K562 (cell line): ENCODE data around the gene NAV2. TPM values are rescaled to one million over a fixed set of nuclear protein-coding genes. Genes with fewer than 3 reads are reported as not detected.

Experiments used
- ATAC-seq: fragments of 200-7000 bp; cut with Tn5 transposase; 3 replicates; pipeline ENCODE4 v1.9.1; 2020; ENCODE audit warnings: moderate library complexity
- BruUV-seq: library from RNA; stranded (reverse); fragments of 400-500 nt; replicated peaks from 2 replicates; lab custom pipeline; 2021; lab: Mats Ljungman, UMichigan
- CTCF ChIA-PET: fragments of 300-600 bp; formaldehyde crosslinking; extraction: SDS; loops from one replicate; lab custom pipeline; 2021; ENCODE audit warnings: low intra/inter-chr PET ratio; lab: Yijun Ruan, JAX
- POLR2A ChIA-PET: fragments of 300-600, 350-650 bp; sonication (Branson Sonifier 250); formaldehyde crosslinking; extraction: SDS; loops from one replicate; lab custom pipeline; 2021; ENCODE audit warnings: antibody characterized with exemption, inconsistent platforms; lab: Yijun Ruan, JAX
- DNase-seq, 4 experiments: peaks; one replicate each; pipeline versions ENCODE4 v3.0.0 to v3.0.0-alpha.2; 2011 to 2018; ENCODE audit warnings: low spot score in 3 of 4, mixed read lengths in 3 of 4; ENCODE audit errors: extremely low read depth in 1 of 4
- FAIRE-seq: peaks from 2 replicates; lab custom pipeline; 2011; peaks lifted over from hg19 to GRCh38; lab: Jason Lieb, UNC
- H2AFZ ChIP-seq: 2 replicates; pipeline ENCODE4 v1.6.0; 2011; ENCODE audit warnings: low read depth, low read length, control low read depth, inconsistent platforms
- H3K27ac ChIP-seq: fragments of 200-600 bp; 3 replicates; pipeline ENCODE4 v1.8.0; 2011; ENCODE audit warnings: low read depth, mild to moderate bottlenecking, control low read depth, inconsistent platforms, low read length, moderate library complexity, mixed read lengths; ENCODE audit errors: extremely low read depth
- H3K27me3 ChIP-seq, 2 experiments: fragments of 300-600 bp in 1 of 2; 2 replicates in 1 of 2; 3 replicates in 1 of 2; pipeline versions ENCODE4 v1.6.0 to v1.8.0; 2011; ENCODE audit warnings: inconsistent platforms in 2 of 2, low read length in 2 of 2, mild to moderate bottlenecking in 1 of 2, mixed read lengths in 1 of 2, moderate library complexity in 1 of 2; ENCODE audit not compliant: control insufficient read depth in 2 of 2, insufficient read depth in 2 of 2
- H3K36me3 ChIP-seq: fragments of 300-600 bp; 3 replicates; pipeline ENCODE4 v1.8.0; 2011; ENCODE audit warnings: mild to moderate bottlenecking, low read length, inconsistent platforms; ENCODE audit not compliant: control insufficient read depth, insufficient read depth
- H3K4me1 ChIP-seq, 2 experiments: fragments of 200-600 bp in 1 of 2; replicated peaks in 1 of 2; 2 replicates in 1 of 2; 3 replicates in 1 of 2; pipeline versions ENCODE4 v1.5.1 to v1.8.0; 2011; ENCODE audit warnings: inconsistent platforms in 2 of 2, low read length in 2 of 2, mild to moderate bottlenecking in 1 of 2, mixed read lengths in 1 of 2, moderate library complexity in 1 of 2; ENCODE audit not compliant: control insufficient read depth in 2 of 2, insufficient read depth in 2 of 2
- H3K4me2 ChIP-seq: 2 replicates; pipeline ENCODE4 v1.6.1; 2011; ENCODE audit warnings: low read length, control low read depth, inconsistent platforms, mixed read lengths; ENCODE audit not compliant: insufficient read depth
- H3K4me3 ChIP-seq: fragments of 200-600 bp; sonication (generic), shearing (Covaris generic); 2 replicates; pipeline ENCODE4 v1.5.1; 2016; ENCODE audit warnings: control low read depth, inconsistent platforms
- H3K79me2 ChIP-seq: fragments of 200-600 bp; 3 replicates; pipeline ENCODE4 v1.8.0; 2011; ENCODE audit warnings: low read length, inconsistent platforms; ENCODE audit not compliant: control insufficient read depth, insufficient read depth
- H3K9ac ChIP-seq, 2 experiments: 2 replicates each; pipeline versions ENCODE4 v1.6.0 to v1.6.1; 2011; ENCODE audit warnings: low read depth in 2 of 2, low read length in 2 of 2, control low read depth in 1 of 2, inconsistent platforms in 1 of 2, mild to moderate bottlenecking in 1 of 2, mixed read lengths in 1 of 2; ENCODE audit not compliant: insufficient read depth in 1 of 2
- H3K9me1 ChIP-seq: one replicate; pipeline ENCODE4 v1.6.0; 2011; ENCODE audit warnings: inconsistent platforms, mild to moderate bottlenecking, low read length, moderate library complexity; ENCODE audit not compliant: control insufficient read depth, insufficient read depth
- H3K9me3 ChIP-seq: replicated peaks from 2 replicates; pipeline ENCODE4 v1.5.1; 2011; ENCODE audit warnings: low read depth, low read length, inconsistent platforms; ENCODE audit not compliant: control insufficient read depth, insufficient read depth
- H4K20me1 ChIP-seq: replicated peaks from 2 replicates; pipeline ENCODE4 v1.6.1; 2011; ENCODE audit warnings: low read length, inconsistent platforms, mixed read lengths; ENCODE audit not compliant: control insufficient read depth, insufficient read depth
- CHD1 ChIP-seq: fragments of 200-600 bp; sonication (generic); IDR thresholded peaks from one replicate; pipeline ENCODE4 v1.6.1; 2012; ENCODE audit warnings: mild to moderate bottlenecking, moderate library complexity, low read length, inconsistent platforms
- CHD2 ChIP-seq: IDR thresholded peaks from 2 replicates; pipeline ENCODE4 v1.6.1; 2011; ENCODE audit warnings: low read depth, low read length
- FOXA1 ChIP-seq: fragments of 450-650 bp; IDR thresholded peaks from 2 replicates; pipeline ENCODE4 v1.6.1; 2016; ENCODE audit warnings: mild to moderate bottlenecking, borderline replicate concordance
- SMARCA4 ChIP-seq: fragments of 450-650 bp; IDR thresholded peaks from 2 replicates; pipeline ENCODE4 v1.6.1; 2016
- SMC3 ChIP-seq: conservative IDR thresholded peaks from 2 replicates; pipeline ENCODE4 v1.6.1; 2011; ENCODE audit warnings: low read depth, low read length, improper control_type of control experiment; ENCODE audit not compliant: insufficient read depth
- SUPT5H ChIP-seq: fragments of 450-650 bp; IDR thresholded peaks from 2 replicates; pipeline ENCODE4 v1.6.1; 2016
- ZNF263 ChIP-seq: sonication (generic); formaldehyde crosslinking; IDR thresholded peaks from 2 replicates; pipeline ENCODE4 v1.8.0; 2022; ENCODE audit warnings: mild to moderate bottlenecking, missing genetic modification reagents, borderline replicate concordance
- WGBS: fragments of 100-300 bp; shearing (Covaris generic); methylation state at CpG from one replicate; pipeline ENCODE4 v1.1.6; 2016; ENCODE audit warnings: low coverage, mixed read lengths; ENCODE audit not compliant: insufficient coverage; ENCODE audit errors: missing lambda C conversion rate; 5-methylcytosine and 5-hydroxymethylcytosine counted together
- in situ Hi-C: fragments of 300-500 bp; cut with MboI; formaldehyde crosslinking; loops from 4 replicates; pipeline ENCODE4 v1.15.0; 2018; ENCODE audit warnings: inconsistent platforms, mixed read lengths
- intact Hi-C: fragments of 100-400 bp; cut with micrococcal nuclease; formaldehyde crosslinking; loops from 2 replicates; pipeline ENCODE4 v1.14.2; 2022
- polyA plus RNA-seq, 8 experiments: library from polyadenylated mRNA; depleted of rRNA in 4 of 8; stranded (reverse) in 5 of 8; unstranded in 3 of 8; fragments of >200 nt; fragmentation: Nextera tagmentation in 2 of 8; fragmentation: Illumina TruSeq in 1 of 8; extraction: Ambion mirVana in 2 of 8; extraction: Trizol in 1 of 8; gene quantifications; 2 replicates each; pipeline versions ENCODE4 v1.2.1 to v1.2.3, GENCODE V29; 2011 to 2014; ENCODE audit warnings: inconsistent platforms in 1 of 8, missing spikeins in 1 of 8
- total RNA-seq, 7 experiments: library from RNA; depleted of rRNA in 6 of 7; stranded (reverse); fragments of >200 nt in 6 of 7; fragmentation: Illumina TruSeq in 2 of 7; extraction: Trizol in 2 of 7; gene quantifications; 2 replicates each; pipeline versions ENCODE4 v1.2.1 to v1.2.3, GENCODE V29; 2011 to 2021; ENCODE audit warnings: low replicate concordance in 1 of 7
- TF ChIP-seq, protein P1 (sequence below): sonication (generic); formaldehyde crosslinking; IDR thresholded peaks from 2 replicates; pipeline ENCODE4 v1.8.1; 2023; ENCODE audit warnings: mild to moderate bottlenecking, missing genetic modification reagents, moderate library complexity
- TF ChIP-seq, protein P2 (sequence below), 2 experiments: fragments of 450-650 bp; IDR thresholded peaks; 2 replicates each; pipeline ENCODE4 v1.6.1; 2018; ENCODE audit warnings: mild to moderate bottlenecking in 2 of 2, low read depth in 1 of 2; ENCODE audit not compliant: partially characterized antibody in 2 of 2
- TF ChIP-seq, protein P3 (sequence below): fragments of 450-650 bp; formaldehyde crosslinking; IDR thresholded peaks from 2 replicates; pipeline ENCODE4 v1.4.0; 2020; ENCODE audit warnings: mild to moderate bottlenecking, moderate library complexity
- TF ChIP-seq, protein P4 (sequence below): fragments of 250-450 bp; sonication (Bioruptor Pico); IDR thresholded peaks from 2 replicates; pipeline ENCODE4 v1.4.0; 2020; ENCODE audit warnings: mild to moderate bottlenecking, moderate library complexity

NAV2 gene
- total and polyA plus RNA-seq, 9 of the 15 experiments (the other 6 are each of a cell fraction or from before 2014, with no cell fraction given), result 0.03 to 0.35 (median 0.05) TPM

DNA sequence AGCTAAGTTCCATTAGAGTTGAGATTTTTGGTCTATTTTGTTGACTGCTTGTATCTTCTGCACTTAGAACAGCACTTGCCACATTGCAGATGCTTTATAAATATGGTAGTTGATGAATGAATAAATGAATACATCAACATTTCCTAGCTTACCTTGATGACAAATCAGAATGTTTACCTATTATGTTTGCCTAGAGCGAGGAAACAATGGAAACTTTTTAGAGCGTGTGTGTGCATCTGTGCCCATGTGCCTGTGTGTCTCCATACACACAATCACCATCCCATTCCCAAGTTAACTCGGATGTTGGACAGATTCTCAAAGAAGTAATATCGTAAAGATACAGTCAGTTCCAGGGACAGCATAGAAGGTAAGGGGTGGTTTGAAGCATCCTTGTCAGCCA is 308.6 kb downstream of the NAV2 start:
- Histone ChIP-seq H3K4me2 (no peak overlapping the region), H3K9me3 (no peaks in the 10 kb centered on the region), H3K4me1 (no peaks in the 10 kb centered on the region; a peak in 1 of 5 replicates), H3K9me1 (no peaks in the 10 kb centered on the region), H3K79me2 (no peaks in the 10 kb centered on the region), H3K36me3 (no peaks in the 10 kb centered on the region), H3K9ac (no peak overlapping the region), H3K27me3 (peaks cover 0 to 13% of the 10 kb centered on the region in 2 experiments; a peak in 3 of 5 replicates), H3K27ac (no peak overlapping the region), H3K4me3 (no peak overlapping the region), H2AFZ (no peak overlapping the region), H4K20me1 (no peaks in the 10 kb centered on the region)
- ChIA-PET POLR2A (interaction anchor here (0.6 to 0.9 kb wide), 3 partner anchors 16 to 92 kb away, joined by 3 to 4 read pairs (median 3); no protein-coding TSS in a partner anchor), CTCF (no interaction called here)
- intact Hi-C loops (no loop called here), in situ Hi-C loops (no loop called here)
- no peak for ATAC-seq
- no peak for FAIRE-seq
- WGBS, result 33% methylated on average over 4 of the region's 4 CpGs
- BruUV-seq, result no TSS peak
- no peak for DNase-seq
- TF ChIP-seq ZNF263 (CRISPR knock-in tag) (no peak), CHD1 (no peak), SUPT5H (no peak), SMARCA4 (no peak), SMC3 (no peak), CHD2 (no peak), FOXA1 (no peak)
- TF ChIP-seq, protein P1, sequence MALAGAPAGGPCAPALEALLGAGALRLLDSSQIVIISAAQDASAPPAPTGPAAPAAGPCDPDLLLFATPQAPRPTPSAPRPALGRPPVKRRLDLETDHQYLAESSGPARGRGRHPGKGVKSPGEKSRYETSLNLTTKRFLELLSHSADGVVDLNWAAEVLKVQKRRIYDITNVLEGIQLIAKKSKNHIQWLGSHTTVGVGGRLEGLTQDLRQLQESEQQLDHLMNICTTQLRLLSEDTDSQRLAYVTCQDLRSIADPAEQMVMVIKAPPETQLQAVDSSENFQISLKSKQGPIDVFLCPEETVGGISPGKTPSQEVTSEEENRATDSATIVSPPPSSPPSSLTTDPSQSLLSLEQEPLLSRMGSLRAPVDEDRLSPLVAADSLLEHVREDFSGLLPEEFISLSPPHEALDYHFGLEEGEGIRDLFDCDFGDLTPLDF, result no peak
- TF ChIP-seq, protein P2, sequence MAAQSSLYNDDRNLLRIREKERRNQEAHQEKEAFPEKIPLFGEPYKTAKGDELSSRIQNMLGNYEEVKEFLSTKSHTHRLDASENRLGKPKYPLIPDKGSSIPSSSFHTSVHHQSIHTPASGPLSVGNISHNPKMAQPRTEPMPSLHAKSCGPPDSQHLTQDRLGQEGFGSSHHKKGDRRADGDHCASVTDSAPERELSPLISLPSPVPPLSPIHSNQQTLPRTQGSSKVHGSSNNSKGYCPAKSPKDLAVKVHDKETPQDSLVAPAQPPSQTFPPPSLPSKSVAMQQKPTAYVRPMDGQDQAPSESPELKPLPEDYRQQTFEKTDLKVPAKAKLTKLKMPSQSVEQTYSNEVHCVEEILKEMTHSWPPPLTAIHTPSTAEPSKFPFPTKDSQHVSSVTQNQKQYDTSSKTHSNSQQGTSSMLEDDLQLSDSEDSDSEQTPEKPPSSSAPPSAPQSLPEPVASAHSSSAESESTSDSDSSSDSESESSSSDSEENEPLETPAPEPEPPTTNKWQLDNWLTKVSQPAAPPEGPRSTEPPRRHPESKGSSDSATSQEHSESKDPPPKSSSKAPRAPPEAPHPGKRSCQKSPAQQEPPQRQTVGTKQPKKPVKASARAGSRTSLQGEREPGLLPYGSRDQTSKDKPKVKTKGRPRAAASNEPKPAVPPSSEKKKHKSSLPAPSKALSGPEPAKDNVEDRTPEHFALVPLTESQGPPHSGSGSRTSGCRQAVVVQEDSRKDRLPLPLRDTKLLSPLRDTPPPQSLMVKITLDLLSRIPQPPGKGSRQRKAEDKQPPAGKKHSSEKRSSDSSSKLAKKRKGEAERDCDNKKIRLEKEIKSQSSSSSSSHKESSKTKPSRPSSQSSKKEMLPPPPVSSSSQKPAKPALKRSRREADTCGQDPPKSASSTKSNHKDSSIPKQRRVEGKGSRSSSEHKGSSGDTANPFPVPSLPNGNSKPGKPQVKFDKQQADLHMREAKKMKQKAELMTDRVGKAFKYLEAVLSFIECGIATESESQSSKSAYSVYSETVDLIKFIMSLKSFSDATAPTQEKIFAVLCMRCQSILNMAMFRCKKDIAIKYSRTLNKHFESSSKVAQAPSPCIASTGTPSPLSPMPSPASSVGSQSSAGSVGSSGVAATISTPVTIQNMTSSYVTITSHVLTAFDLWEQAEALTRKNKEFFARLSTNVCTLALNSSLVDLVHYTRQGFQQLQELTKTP (IDR thresholded peaks at IDR 0.05; ENCODE audit: low read depth in 1 of 2, partially characterized antibody in 2 of 2), result no peak
- TF ChIP-seq, protein P3, sequence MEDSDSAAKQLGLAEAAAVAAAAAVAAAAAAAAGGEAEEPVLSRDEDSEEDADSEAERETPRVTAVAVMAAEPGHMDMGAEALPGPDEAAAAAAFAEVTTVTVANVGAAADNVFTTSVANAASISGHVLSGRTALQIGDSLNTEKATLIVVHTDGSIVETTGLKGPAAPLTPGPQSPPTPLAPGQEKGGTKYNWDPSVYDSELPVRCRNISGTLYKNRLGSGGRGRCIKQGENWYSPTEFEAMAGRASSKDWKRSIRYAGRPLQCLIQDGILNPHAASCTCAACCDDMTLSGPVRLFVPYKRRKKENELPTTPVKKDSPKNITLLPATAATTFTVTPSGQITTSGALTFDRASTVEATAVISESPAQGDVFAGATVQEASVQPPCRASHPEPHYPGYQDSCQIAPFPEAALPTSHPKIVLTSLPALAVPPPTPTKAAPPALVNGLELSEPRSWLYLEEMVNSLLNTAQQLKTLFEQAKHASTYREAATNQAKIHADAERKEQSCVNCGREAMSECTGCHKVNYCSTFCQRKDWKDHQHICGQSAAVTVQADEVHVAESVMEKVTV, result no peak
- TF ChIP-seq, protein P4, sequence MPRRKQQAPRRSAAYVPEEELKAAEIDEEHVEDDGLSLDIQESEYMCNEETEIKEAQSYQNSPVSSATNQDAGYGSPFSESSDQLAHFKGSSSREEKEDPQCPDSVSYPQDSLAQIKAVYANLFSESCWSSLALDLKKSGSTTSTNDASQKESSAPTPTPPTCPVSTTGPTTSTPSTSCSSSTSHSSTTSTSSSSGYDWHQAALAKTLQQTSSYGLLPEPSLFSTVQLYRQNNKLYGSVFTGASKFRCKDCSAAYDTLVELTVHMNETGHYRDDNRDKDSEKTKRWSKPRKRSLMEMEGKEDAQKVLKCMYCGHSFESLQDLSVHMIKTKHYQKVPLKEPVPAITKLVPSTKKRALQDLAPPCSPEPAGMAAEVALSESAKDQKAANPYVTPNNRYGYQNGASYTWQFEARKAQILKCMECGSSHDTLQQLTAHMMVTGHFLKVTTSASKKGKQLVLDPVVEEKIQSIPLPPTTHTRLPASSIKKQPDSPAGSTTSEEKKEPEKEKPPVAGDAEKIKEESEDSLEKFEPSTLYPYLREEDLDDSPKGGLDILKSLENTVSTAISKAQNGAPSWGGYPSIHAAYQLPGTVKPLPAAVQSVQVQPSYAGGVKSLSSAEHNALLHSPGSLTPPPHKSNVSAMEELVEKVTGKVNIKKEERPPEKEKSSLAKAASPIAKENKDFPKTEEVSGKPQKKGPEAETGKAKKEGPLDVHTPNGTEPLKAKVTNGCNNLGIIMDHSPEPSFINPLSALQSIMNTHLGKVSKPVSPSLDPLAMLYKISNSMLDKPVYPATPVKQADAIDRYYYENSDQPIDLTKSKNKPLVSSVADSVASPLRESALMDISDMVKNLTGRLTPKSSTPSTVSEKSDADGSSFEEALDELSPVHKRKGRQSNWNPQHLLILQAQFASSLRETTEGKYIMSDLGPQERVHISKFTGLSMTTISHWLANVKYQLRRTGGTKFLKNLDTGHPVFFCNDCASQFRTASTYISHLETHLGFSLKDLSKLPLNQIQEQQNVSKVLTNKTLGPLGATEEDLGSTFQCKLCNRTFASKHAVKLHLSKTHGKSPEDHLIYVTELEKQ, result no peak
